Occipital lobe (tissue), 2 donors: ENCODE results near the gene PIP5K1B. TPM values are rescaled to one million over a fixed set of nuclear protein-coding genes. Genes with fewer than 3 reads are reported as not detected.

Experiments used
- DNase-seq: peaks from one replicate; lab custom pipeline; 2025; lab: John Stamatoyannopoulos, UW
- total RNA-seq: library from RNA; depleted of rRNA; stranded (reverse); fragments of >200 nt; gene quantifications from one replicate; pipeline ENCODE4 v1.2.3, GENCODE V29; 2014

The PIP5K1B gene
- total RNA-seq, 1 donor from 2014 or later, result 2.7 TPM

GRCh38 chr9:68851657-68852056 is 146.6 kb downstream of the PIP5K1B start:
- no peak for DNase-seq

DNA sequence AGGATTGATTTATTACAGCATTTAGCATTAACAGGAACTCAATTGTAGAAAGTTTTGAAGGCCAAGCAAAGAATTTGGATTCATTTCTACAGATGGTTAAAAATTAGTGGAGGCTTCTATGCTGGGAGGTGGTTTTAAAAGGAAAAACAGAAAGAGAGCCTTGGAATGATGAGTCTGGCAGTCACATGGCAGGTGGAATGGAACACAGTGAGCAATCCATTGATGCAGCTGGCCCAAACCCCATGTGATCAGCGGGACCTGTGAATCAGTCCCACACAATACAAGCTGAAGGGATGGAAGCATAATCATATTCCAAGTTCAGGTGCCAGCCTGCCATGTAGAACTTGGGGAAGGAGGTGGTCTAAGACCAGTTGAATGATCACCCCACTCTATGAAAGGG is 147.9 kb downstream of the PIP5K1B start:
- DNase-seq, result no peak

- DNase-seq, result no peak
Measured at GRCh38 chr9:68859347-68859746, 154.3 kb downstream of the PIP5K1B start.

GRCh38 chr9:68860419-68860818 is 155.4 kb downstream of the PIP5K1B start:
- DNase-seq, result no peak

DNA sequence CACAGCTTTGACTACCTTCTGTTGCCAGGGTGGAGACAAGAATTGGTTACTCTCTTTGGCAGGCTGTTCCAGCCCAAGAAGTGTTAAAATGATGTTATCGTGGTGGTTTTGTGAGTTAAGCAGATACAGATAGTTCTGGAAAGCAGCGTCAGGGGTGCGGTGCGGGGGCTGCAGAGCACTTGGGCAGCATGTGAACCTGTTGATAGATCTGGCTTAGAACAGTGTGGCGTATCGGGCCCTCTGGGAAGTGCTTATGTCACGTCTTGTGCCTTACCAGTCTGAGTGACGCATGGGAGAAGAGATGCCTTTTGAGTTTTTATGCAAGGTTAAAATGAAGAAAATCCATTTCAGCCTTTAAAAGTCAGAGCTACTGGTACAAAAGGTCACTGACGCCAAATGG is 156.4 kb downstream of the PIP5K1B start:
- DNase-seq, result no peak

GRCh38 chr9:68867066-68867465 is 162.0 kb downstream of the PIP5K1B start:
- DNase-seq, result no peak

DNA sequence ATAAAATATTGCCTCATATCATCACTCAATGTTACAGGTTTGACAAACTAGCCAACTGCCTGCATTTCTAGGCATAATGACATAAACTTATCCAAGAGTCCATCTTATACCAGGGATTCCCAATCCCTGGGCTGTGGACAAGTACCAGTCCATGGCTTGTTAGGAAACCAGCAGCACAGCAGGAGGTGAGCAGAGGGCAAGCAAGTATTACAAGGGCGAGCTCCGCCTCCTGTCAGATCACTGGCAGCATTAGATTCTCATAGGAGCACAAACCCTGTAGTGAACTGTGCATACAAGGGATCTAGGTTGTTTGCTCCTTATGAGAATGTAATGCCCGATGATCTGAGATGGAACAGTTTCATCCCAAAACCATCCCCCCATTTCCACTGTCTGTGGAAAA is 164.0 kb downstream of the PIP5K1B start:
- DNase-seq, result no peak

- no peak for DNase-seq
Measured at GRCh38 chr9:68870086-68870485, 165.0 kb downstream of the PIP5K1B start.

DNA sequence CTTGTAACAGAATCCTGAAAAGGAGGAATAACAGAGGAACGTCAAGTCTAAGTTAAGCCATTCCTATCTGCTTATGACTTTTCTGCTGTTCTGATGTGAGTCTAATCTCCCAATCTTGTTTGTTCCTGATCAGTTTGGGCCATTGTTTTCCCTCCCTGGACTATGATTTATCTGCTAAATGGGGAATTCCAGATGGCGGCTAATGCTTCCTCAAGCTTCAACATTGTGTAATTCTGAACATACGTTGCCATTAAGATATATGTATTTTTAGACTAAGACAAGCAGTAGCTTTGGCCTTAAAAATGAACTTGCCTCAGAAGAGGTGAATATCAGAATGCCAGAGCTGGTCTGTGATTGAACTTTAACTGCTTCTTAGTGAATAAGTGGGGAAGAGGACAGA is 166.2 kb downstream of the PIP5K1B start:
- DNase-seq, result no peak

DNA sequence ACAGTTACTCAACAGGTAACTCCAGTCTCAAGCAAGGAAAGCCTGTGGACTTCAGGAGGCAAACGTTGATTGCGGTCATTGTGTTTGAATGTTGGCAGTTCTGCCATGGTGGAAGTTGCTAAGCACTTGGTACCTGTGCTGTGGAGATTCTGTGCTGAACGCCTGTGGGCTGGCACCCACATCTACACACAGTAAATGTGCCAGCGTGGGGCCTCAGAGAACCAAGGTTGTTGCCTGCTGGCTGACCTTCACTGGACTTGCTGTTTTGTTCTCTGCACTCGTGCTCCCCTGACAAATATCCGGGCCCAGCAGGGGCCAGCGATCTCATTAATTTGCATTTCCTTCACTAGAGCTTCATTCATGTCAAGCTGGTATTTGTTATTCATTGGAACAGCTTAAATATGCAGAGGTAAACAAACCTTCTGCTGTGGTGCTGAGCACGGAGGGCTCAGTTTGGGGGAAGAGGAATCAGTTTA is 167.0 kb downstream of the PIP5K1B start:
- no peak for DNase-seq

GRCh38 chr9:68873179-68873578 is 168.1 kb downstream of the PIP5K1B start:
- no peak for DNase-seq

DNA sequence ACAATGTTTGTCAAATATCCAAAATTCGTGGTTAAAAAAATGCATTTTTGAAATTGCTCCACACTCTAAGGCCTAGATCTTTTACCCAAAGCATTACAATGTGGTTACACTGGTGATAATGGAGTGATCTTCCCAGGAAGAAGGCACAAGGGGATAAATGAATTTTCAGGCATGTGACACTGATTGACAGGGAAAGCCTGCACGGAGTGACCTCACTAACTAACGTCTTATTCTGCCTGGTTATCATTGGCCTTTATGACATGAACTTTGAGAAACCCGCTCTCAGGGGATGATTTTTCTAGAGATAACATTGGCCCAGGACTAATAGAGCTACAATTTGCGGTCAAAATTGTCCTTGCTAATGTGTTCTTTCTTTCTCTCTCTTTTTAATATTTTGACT is 171.2 kb downstream of the PIP5K1B start:
- DNase-seq, result no peak

GRCh38 chr9:68876681-68877080 is 171.6 kb downstream of the PIP5K1B start:
- DNase-seq, result no peak

DNA sequence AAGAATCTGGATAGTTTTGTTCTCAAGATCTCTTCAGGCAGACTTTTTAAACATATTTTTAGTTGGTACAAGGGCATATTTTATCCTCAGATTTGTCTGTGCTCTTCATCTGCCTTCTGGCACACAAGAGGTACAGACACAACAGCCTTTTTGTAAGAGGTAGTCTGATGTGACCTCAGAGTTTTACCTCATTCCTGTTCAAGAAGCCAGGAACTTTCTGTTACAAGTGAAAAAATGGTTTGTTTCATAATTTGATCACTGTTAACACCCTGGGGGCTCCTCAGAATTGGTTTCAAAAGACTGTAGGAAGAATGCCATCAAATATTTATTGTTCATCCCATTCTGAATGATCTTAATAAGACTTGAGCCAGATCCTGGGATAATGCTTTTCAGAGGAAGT is 172.2 kb downstream of the PIP5K1B start:
- DNase-seq, result no peak

DNA sequence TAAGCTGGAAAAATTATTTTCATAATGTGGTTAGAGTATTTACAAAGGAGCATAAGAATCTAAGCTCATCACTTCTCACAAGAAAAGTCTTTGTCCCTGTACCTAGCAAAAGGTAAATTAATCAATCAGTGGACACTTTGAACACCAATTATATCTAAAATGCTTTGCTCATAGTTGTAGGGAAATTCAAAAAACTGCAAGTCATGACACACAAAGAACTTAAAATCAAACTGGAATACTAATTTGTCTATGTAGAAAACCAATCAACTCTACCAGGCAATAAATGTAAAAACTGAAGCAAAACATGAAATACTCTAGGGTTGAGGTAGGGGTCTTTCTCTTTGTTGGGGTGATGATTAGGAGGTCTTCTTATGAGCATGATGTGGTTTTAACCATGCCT is 173.4 kb downstream of the PIP5K1B start:
- no peak for DNase-seq

DNA sequence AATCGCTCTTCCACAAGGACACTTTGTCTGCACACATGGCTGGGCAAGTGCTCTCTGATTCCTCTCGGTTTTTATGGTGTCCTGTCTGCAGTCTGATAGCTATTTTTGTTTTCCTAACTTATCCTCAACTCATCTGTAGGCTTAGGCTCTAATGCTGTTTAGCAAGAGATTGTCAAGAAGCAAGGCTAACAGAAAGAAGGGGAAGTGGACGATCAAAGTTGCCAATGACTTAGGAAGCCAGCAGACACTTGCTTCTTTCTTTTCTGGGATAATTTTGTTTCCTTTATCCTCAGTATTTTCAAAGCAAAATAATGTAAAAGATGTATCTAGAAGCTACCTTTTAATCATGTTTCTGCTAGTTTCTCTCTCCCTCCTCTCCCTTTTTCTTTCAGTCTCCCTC is 178.2 kb downstream of the PIP5K1B start:
- no peak for DNase-seq

- DNase-seq, result no peak
Measured at GRCh38 chr9:68887232-68887631, 182.2 kb downstream of the PIP5K1B start.

DNA sequence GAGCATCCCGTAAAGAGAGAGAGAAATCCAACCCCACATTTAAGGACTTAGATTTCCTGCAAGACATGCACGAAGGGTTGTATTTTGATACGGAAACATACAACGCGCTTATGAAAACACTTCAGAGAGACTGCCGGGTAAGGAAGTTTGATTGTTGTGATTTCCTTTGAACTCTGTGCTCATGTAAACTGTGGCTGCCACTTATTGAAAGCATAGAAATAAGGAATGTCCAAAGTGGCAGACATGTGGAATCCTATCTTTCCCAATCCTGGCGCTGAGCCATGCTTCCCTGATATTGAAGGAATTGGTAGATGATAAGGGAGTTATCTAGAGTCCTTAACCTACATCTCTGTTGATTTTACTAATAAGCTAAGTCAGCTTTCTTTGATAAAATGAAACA is 189.5 kb downstream of the PIP5K1B start:
- no peak for DNase-seq

DNA sequence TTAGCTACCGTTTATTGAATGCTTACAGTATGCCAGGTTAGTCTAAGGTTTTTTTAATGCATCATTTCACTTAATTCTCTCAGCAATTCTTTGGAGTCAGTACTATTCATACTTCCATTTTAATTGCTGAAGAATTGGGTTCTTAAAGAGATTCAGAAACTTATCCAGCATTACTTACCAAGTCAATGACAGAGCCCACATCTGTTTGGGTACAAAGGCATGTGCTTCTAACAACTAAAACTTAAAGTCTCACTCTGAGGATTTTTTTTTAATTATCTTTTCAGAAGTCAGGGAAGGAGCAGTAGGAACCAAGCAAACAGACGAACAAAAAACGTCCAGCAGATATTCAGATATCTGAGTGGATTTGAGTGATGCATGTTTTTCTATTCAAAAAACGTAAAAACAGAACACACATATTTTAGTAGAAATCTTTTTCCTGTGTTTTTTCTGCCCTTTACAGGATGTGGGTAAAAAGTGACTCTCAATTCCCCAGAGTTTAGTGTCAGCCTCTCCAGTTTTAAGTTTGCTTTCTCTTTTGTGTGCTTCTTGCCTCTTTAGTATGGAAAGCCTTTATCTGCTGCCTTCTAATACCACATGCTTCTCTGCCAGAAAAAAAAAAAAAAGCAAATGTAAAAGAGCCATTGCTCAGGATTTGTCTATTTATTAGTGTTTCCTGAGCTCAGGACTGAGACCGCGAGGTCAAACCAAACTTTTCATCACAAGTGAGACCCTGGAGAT is 190.9 kb downstream of the PIP5K1B start:
- DNase-seq, result no peak

GRCh38 chr9:68896486-68896885 is 191.4 kb downstream of the PIP5K1B start:
- DNase-seq, result no peak

- no peak for DNase-seq
Measured at GRCh38 chr9:68897577-68898145, 192.6 kb downstream of the PIP5K1B start.

DNA sequence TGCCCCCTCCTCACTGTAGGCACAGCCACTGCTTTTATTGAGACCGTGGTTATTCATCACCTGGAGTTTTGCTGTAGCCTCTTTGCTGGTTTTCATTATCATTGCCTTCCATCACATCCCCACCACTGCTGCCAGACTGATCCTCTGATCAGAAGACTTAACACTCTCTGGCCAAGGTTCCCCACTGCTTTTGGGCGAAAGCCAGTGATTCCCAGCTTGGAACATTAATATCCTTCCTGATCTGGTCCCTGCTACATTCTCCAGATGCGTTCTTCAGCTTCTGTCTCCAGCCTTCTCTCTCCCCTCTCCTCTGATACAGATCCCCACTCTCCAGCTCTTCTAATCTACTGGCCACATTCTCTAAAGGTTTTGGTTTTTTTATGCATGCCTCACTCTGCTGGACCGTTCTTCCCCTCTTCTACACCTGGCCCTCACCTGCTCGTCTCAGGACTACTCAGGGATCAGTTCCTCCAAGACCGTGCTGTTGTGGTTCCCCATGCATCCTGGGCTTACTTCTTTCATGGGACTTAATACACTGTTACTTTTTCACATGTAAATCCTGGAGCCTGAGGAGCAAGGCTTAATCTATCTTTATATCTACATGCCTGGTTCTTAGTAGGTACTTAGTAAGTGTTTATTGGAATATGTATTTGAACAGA is 193.9 kb downstream of the PIP5K1B start:
- no peak for DNase-seq

- no peak for DNase-seq
Measured at GRCh38 chr9:68904454-68904853, 199.4 kb downstream of the PIP5K1B start.
